ENCODE measurements around the gene PFKFB3. TPM values are rescaled to one million over a fixed set of nuclear protein-coding genes. Genes with fewer than 3 reads are reported as not detected.

Gene PFKFB3
- total RNA-seq, 1 donor from 2014 or later: 137 TPM

DNA sequence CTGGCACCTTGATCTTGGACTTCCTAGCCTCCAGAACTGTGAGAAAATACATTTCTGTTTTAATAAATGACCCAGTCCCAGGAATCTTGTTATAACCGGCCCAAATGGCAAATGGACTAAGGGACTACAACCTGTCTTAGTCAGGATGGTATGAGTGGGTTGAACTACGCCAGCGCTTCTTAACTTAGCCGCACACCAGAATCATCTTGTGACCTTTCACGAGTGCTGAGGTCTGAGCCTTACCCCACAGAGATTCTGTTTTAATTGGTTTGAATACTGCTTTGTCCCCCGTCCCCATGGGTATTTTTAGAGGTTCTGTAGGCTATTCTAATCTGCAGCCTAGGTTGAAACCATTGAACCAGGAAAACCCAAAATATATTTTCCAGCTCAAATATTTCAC, 48.0 kb downstream of the PFKFB3 start:
- Mint-ChIP-seq H3K36me3 (ENCODE audit: unreplicated experiment) (no peaks in the 10 kb centered on the region), H3K4me3 (ENCODE audit: unreplicated experiment) (no peak overlapping the region), H3K9me3 (ENCODE audit: unreplicated experiment) (peaks cover 2% of the 10 kb centered on the region), H3K27me3 (ENCODE audit: unreplicated experiment) (no peaks in the 10 kb centered on the region), H3K4me1 (ENCODE audit: low read depth, unreplicated experiment) (no peaks in the 10 kb centered on the region), H3K27ac (ENCODE audit: unreplicated experiment) (no peak overlapping the region)
- TF ChIP-seq, protein P1, sequence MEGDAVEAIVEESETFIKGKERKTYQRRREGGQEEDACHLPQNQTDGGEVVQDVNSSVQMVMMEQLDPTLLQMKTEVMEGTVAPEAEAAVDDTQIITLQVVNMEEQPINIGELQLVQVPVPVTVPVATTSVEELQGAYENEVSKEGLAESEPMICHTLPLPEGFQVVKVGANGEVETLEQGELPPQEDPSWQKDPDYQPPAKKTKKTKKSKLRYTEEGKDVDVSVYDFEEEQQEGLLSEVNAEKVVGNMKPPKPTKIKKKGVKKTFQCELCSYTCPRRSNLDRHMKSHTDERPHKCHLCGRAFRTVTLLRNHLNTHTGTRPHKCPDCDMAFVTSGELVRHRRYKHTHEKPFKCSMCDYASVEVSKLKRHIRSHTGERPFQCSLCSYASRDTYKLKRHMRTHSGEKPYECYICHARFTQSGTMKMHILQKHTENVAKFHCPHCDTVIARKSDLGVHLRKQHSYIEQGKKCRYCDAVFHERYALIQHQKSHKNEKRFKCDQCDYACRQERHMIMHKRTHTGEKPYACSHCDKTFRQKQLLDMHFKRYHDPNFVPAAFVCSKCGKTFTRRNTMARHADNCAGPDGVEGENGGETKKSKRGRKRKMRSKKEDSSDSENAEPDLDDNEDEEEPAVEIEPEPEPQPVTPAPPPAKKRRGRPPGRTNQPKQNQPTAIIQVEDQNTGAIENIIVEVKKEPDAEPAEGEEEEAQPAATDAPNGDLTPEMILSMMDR (IDR thresholded peaks at IDR 0.05; ENCODE audit: partially characterized antibody, unreplicated experiment): no peak
- DNase-seq: no peak

DNA sequence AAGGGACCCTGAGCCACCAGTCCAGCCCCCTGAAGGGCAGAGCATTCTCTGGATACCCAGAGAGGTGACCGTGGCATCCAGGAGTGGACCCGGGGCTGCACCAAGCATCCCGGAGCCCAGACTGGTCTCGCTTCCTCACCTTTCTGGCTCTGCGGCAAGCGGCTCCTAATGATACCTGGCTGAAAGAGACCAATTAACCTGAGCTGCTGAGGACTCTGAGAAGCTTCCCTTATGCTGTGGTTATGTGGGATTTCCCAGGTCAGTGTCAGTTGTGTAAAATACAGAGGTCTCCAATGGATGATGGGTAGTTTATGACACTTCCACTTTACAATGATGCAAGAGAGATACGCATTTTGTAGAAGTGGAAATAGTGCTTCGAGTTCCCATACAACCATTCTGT, 51.5 kb downstream of the PFKFB3 start:
- H3K9me3 Mint-ChIP-seq (ENCODE audit: unreplicated experiment): no peaks in the 10 kb centered on the region
- no peak overlapping the region for H3K4me3 Mint-ChIP-seq (ENCODE audit: unreplicated experiment)
- TF ChIP-seq, protein P1 (IDR thresholded peaks at IDR 0.05; ENCODE audit: partially characterized antibody, unreplicated experiment): no peak
- H3K4me1 Mint-ChIP-seq (ENCODE audit: low read depth, unreplicated experiment): no peaks in the 10 kb centered on the region
- no peak for DNase-seq
- no peak overlapping the region for H3K27ac Mint-ChIP-seq (ENCODE audit: unreplicated experiment)
- no peaks in the 10 kb centered on the region for H3K27me3 Mint-ChIP-seq (ENCODE audit: unreplicated experiment)
- peaks cover 3% of the 10 kb centered on the region for H3K36me3 Mint-ChIP-seq (ENCODE audit: unreplicated experiment)

DNA sequence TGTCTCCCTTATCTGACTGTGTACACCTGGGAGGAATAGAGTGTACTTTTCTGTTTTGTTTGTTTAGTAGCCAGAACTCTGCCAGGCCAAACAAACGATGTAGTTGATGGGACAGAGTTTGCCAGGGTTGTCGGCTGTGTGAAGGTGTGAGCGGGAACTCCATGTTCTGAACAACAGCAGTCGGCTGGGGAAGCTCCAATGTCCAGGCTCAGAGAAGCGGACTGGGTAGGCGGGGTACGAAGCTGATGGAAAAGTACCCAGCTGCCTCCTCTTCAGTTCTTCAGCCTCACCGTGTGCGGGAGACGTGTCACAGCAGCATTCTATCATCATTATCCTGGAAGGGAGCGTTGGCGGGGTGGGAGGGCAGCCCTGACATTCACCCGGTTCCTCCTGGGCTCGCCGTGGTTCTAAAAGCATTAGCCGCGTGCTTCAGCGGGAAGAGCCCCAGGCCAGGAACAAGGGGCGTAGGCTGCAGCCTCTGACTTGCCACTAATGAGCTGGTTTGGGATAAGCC, 52.9 kb downstream of the PFKFB3 start:
- TF ChIP-seq, protein P1 (IDR thresholded peaks at IDR 0.05; ENCODE audit: partially characterized antibody, unreplicated experiment): no peak
- DNase-seq: no peak
- Mint-ChIP-seq H3K27ac (ENCODE audit: unreplicated experiment) (no peak overlapping the region), H3K4me3 (ENCODE audit: unreplicated experiment) (no peak overlapping the region), H3K9me3 (ENCODE audit: unreplicated experiment) (no peaks in the 10 kb centered on the region), H3K4me1 (ENCODE audit: low read depth, unreplicated experiment) (no peaks in the 10 kb centered on the region), H3K36me3 (ENCODE audit: unreplicated experiment) (peaks cover 13% of the 10 kb centered on the region), H3K27me3 (ENCODE audit: unreplicated experiment) (no peaks in the 10 kb centered on the region)

DNA sequence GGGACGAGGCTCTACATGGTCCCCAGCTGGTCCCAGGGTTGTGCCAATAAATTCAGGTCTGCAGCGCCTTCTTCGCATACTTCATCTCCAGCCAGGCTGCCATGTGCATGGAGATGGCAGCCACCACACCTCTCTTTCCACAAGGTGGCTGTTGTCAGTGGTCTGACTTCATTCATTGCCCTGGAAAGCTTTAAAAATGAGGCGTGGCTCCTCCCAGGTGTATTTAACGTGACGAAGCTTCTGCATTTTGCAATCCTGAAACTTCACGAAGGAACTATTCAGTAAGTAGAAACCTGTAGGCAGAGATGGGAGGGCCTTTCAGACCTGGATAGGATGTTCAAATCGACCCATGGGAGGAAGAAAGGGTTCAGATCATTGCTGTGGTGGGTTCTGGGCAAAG, 53.7 kb downstream of the PFKFB3 start:
- H3K9me3 Mint-ChIP-seq (ENCODE audit: unreplicated experiment): no peaks in the 10 kb centered on the region
- H3K27me3 Mint-ChIP-seq (ENCODE audit: unreplicated experiment): no peaks in the 10 kb centered on the region
- H3K27ac Mint-ChIP-seq (ENCODE audit: unreplicated experiment): no peak overlapping the region
- TF ChIP-seq, protein P1 (IDR thresholded peaks at IDR 0.05; ENCODE audit: partially characterized antibody, unreplicated experiment): no peak
- H3K36me3 Mint-ChIP-seq (ENCODE audit: unreplicated experiment): peaks cover 14% of the 10 kb centered on the region
- H3K4me3 Mint-ChIP-seq (ENCODE audit: unreplicated experiment): no peak overlapping the region
- no peak for DNase-seq
- H3K4me1 Mint-ChIP-seq (ENCODE audit: low read depth, unreplicated experiment): no peaks in the 10 kb centered on the region

DNA sequence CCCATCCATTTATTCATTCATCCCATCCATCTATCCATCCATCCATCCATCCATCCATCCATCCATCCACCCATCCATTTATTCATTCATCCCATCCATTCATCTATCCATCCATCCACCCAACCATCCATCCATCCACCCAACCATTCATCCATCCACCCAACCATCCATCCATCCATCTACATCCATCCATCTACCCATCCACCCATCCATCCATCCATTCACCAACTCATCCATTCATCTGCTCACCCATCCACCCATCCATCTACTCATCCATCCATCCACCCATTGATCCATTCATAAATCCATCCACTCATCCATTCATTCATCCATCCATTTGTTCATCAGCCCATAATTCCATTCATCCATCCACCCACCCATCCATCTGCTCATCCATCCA, 56.4 kb downstream of the PFKFB3 start:
- no peaks in the 10 kb centered on the region for H3K9me3 Mint-ChIP-seq (ENCODE audit: unreplicated experiment)
- peaks cover 19% of the 10 kb centered on the region for H3K36me3 Mint-ChIP-seq (ENCODE audit: unreplicated experiment)
- no peak for DNase-seq
- H3K27me3 Mint-ChIP-seq (ENCODE audit: unreplicated experiment): peaks cover 3% of the 10 kb centered on the region
- no peaks in the 10 kb centered on the region for H3K4me1 Mint-ChIP-seq (ENCODE audit: low read depth, unreplicated experiment)
- no peak overlapping the region for H3K27ac Mint-ChIP-seq (ENCODE audit: unreplicated experiment)
- TF ChIP-seq, protein P1 (IDR thresholded peaks at IDR 0.05; ENCODE audit: partially characterized antibody, unreplicated experiment): no peak
- no peak overlapping the region for H3K4me3 Mint-ChIP-seq (ENCODE audit: unreplicated experiment)
